Loucy (cell line): ENCODE results near the gene SHISA6.

Experiments used
- EZH2phosphoT487 ChIP-seq: fragments of 200-600 bp; IDR thresholded peaks from 2 replicates; pipeline ENCODE4 v1.6.1; 2018; ENCODE audit warnings: antibody characterized with exemption, mild to moderate bottlenecking, moderate library complexity, borderline replicate concordance
- TF ChIP-seq, protein P1 (sequence below): fragments of 200-600 bp; sonication (generic); conservative IDR thresholded peaks from 2 replicates; pipeline ENCODE4 v1.5.1; 2014; ENCODE audit warnings: mild to moderate bottlenecking, antibody characterized with exemption, low read length

DNA sequence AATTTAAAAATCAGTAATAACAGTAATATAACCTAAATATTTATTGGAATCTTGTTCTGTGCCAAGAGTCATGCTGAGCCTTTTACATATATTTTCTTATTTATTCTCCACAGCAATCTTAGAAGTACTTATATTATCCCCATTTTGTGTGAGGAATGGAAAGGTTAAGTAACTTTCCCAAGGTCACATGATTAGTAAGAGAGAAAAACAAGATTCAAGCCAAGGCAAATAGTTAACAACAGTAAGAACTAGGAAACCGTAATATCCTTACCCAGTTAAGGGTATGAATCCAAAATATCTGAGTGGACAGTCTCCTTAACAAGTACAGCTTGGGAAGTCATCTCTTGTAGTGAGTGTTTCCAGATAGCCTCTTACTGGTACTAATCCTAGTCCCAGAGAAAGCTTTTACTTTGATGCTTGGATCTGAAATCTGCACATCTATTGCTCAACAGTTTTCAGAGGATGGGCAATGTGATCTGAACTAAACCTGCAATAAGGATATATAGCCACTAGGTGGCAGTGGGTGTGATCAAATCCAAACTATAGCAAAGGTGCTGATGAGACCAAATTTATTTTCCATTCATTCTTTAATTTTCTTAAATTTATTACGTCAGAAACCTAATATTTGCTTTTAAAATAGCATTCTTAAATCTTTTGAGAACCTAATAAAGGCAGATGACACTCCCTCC lies 23.3 kb downstream of the SHISA6 start:
- TF ChIP-seq, protein P1, sequence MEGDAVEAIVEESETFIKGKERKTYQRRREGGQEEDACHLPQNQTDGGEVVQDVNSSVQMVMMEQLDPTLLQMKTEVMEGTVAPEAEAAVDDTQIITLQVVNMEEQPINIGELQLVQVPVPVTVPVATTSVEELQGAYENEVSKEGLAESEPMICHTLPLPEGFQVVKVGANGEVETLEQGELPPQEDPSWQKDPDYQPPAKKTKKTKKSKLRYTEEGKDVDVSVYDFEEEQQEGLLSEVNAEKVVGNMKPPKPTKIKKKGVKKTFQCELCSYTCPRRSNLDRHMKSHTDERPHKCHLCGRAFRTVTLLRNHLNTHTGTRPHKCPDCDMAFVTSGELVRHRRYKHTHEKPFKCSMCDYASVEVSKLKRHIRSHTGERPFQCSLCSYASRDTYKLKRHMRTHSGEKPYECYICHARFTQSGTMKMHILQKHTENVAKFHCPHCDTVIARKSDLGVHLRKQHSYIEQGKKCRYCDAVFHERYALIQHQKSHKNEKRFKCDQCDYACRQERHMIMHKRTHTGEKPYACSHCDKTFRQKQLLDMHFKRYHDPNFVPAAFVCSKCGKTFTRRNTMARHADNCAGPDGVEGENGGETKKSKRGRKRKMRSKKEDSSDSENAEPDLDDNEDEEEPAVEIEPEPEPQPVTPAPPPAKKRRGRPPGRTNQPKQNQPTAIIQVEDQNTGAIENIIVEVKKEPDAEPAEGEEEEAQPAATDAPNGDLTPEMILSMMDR: peak; percentile 55
- TF ChIP-seq EZH2phosphoT487: no peak
